ENCODE measurements around the gene ZNF281.

DNA sequence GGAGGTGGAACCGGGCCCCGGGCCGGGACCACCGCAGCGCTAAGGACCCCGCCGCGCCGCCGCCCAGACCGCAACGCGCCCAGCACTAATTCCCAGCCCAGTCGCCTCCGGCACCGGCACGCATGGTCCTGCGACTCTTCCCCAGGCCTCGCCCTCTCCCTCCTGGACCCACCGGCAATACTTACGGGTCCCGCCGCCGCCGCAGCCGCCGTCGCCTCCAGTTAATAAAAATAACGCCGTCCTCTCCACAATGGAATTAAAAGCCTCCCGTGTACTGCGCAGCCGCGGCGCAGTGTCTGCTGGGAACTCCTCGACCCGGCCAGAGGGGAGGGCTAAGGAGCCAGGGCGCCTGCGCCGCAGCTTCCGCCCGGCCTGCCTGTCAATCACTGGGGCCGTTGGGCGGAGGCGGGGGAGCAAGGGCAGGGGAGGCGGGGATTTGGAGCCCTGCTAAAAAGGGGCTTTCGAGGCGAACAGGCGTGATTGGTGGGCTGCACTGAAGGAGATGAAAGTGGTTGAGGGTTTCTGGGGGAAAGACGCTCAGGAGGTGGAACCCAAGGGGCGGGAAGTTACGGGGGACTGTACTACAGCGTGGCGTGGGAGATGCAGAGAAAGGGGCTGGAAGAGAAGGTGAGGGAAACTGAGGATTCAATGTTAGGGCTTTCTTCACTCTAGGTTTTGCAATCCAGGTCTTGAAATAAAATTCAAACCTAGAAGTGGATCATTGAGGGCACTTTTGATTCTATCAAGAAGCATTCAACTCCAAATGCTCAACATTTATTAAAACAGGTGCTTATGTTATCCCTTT lies at the start of gene ZNF281:
- TF ChIP-seq POLR2A (IDR thresholded peaks at IDR 0.05; ENCODE audit: borderline replicate concordance, extremely low read depth, insufficient read depth, insufficient read length) (no peak), POLR2AphosphoS5 (IDR thresholded peaks at IDR 0.05; ENCODE audit: low read depth, low read length) (peak; percentile 79), ELF1 (IDR thresholded peaks at IDR 0.05; ENCODE audit: borderline replicate concordance, low read depth) (no peak), ZFX (IDR thresholded peaks at IDR 0.05) (no peak), EZH2 (IDR thresholded peaks at IDR 0.05) (no peak), RAD21 (IDR thresholded peaks at IDR 0.05; ENCODE audit: low read depth) (no peak; the same call in 1 of the 2 replicates), SP1 (IDR thresholded peaks at IDR 0.05; ENCODE audit: low read depth) (no peak)
- TF ChIP-seq, protein P1, sequence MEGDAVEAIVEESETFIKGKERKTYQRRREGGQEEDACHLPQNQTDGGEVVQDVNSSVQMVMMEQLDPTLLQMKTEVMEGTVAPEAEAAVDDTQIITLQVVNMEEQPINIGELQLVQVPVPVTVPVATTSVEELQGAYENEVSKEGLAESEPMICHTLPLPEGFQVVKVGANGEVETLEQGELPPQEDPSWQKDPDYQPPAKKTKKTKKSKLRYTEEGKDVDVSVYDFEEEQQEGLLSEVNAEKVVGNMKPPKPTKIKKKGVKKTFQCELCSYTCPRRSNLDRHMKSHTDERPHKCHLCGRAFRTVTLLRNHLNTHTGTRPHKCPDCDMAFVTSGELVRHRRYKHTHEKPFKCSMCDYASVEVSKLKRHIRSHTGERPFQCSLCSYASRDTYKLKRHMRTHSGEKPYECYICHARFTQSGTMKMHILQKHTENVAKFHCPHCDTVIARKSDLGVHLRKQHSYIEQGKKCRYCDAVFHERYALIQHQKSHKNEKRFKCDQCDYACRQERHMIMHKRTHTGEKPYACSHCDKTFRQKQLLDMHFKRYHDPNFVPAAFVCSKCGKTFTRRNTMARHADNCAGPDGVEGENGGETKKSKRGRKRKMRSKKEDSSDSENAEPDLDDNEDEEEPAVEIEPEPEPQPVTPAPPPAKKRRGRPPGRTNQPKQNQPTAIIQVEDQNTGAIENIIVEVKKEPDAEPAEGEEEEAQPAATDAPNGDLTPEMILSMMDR (IDR thresholded peaks at IDR 0.05 in 2 of 3, conservative IDR thresholded peaks at IDR 0.05 in 1 of 3; ENCODE audit: borderline replicate concordance in 1 of 3, insufficient read depth in 1 of 3, low read depth in 2 of 3, low read length in 2 of 3) = no peak
- TF ChIP-seq, protein P2, sequence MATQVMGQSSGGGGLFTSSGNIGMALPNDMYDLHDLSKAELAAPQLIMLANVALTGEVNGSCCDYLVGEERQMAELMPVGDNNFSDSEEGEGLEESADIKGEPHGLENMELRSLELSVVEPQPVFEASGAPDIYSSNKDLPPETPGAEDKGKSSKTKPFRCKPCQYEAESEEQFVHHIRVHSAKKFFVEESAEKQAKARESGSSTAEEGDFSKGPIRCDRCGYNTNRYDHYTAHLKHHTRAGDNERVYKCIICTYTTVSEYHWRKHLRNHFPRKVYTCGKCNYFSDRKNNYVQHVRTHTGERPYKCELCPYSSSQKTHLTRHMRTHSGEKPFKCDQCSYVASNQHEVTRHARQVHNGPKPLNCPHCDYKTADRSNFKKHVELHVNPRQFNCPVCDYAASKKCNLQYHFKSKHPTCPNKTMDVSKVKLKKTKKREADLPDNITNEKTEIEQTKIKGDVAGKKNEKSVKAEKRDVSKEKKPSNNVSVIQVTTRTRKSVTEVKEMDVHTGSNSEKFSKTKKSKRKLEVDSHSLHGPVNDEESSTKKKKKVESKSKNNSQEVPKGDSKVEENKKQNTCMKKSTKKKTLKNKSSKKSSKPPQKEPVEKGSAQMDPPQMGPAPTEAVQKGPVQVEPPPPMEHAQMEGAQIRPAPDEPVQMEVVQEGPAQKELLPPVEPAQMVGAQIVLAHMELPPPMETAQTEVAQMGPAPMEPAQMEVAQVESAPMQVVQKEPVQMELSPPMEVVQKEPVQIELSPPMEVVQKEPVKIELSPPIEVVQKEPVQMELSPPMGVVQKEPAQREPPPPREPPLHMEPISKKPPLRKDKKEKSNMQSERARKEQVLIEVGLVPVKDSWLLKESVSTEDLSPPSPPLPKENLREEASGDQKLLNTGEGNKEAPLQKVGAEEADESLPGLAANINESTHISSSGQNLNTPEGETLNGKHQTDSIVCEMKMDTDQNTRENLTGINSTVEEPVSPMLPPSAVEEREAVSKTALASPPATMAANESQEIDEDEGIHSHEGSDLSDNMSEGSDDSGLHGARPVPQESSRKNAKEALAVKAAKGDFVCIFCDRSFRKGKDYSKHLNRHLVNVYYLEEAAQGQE (IDR thresholded peaks at IDR 0.05; ENCODE audit: low read depth) = no peak

Measured in HCT116 (cell line).